Measurements from ENCODE around the gene CDA. TPM values are rescaled to one million over a fixed set of nuclear protein-coding genes. Genes with fewer than 3 reads are reported as not detected.

Gene CDA
- total RNA-seq, 1 donor from 2014 or later: 10.1 TPM

- intact Hi-C loops (cut with DNase I): no loop called here
- H3K36me3 ChIP-seq: no peaks in the 10 kb centered on the region
- no peak for TF ChIP-seq CTCF (IDR thresholded peaks at IDR 0.05)
- H3K9me3 ChIP-seq: no peaks in the 10 kb centered on the region
- H3K4me1 ChIP-seq: peaks cover 4 to 7% of the 10 kb centered on the region in 2 donors
- no peak overlapping the region for H3K4me3 ChIP-seq
- H3K27ac ChIP-seq: no peak overlapping the region
- DNase-seq (ENCODE audit: low spot score in 2 of 2): no peak
- no peaks in the 10 kb centered on the region for H3K27me3 ChIP-seq
These were observed 77.9 kb downstream of the CDA start for GRCh38 chr1:20666804-20667203.

Other genes with a start within 250 kb of the CDA start
- gene CAMK2N1, start 102.9 kb upstream of the CDA start, total RNA-seq: 1.9 TPM
- 34.7 TPM for gene MUL1, start 80.9 kb upstream of the CDA start, total RNA-seq
- 0.75 TPM for gene FAM43B, start 36.5 kb upstream of the CDA start, total RNA-seq
- 113 TPM for gene PINK1, start 44.4 kb downstream of the CDA start, total RNA-seq
- gene DDOST, start 72.3 kb downstream of the CDA start, total RNA-seq: 142 TPM
- gene KIF17, start 128.9 kb downstream of the CDA start, total RNA-seq: 18.5 TPM
- not detected for gene SH2D5, start 143.6 kb downstream of the CDA start, total RNA-seq
- gene HP1BP3, start 198.2 kb downstream of the CDA start, total RNA-seq: 109 TPM

All from ascending aorta (tissue), 2 donors.